DMS 273 treated with DMSO at 0.1 percent for 48 hours (cell line): Measurements from ENCODE around the gene MSLN.

Experiments
- DNase-seq: peaks from one replicate; lab custom pipeline; 2025; lab: John Stamatoyannopoulos, UW

The MSLN gene

DNA sequence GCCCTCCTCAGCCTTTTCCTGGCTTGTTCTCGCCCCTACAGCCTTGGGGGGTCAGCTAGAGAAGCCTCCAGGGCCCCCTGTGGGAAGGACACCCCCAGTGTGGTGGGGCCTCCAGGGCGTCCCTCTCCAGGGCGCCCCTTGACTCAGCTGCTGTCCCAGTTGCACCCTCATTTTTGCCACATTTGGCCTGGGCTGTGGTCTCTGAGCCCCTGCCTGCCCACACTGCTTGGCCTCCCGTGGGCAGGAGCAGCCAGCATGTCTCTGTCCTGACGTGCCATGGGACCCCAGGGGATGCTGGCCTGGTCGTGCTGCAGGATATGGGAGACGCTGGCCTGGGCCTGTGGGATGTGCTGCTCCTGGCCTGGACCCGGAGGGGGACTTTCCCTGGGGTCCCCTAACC lies 32.9 kb downstream of the MSLN start:
- no peak for DNase-seq

DNA sequence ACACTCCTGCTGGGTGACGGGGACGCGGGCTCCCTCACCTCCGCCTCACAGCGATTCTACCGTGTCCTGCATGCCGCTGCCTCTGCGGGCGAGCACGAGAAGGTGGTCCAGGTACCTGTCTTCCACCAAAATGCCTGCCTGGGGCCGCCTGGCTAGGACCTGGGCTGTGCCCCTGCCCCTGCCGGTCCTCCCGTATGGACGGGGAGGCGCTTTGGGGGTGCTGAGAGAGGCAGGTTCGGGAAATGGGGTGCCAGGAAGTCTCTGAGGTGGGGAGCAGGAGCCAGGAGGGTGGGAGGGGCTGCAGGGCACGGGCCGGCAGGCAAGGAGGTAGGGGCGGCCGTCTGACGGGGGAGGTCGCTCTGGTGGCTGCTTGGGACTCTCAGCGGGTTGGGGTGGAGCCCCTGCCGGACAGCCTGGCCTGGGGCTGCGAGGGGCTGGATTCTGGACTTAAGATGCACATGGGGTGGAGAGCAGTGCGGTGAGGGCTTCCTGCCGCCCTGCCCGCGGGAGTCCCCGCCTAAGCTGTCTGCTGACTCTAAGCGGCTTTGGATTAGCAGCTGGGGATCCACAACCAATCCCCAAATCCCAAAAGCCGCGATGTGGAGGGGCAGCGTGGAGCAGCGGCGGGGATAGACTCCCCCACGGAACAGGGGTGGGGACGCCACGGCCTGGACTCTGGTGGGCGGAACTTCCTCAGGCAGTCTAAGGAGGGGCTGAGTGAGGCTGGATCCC lies 33.7 kb downstream of the MSLN start:
- no peak for DNase-seq

DNA sequence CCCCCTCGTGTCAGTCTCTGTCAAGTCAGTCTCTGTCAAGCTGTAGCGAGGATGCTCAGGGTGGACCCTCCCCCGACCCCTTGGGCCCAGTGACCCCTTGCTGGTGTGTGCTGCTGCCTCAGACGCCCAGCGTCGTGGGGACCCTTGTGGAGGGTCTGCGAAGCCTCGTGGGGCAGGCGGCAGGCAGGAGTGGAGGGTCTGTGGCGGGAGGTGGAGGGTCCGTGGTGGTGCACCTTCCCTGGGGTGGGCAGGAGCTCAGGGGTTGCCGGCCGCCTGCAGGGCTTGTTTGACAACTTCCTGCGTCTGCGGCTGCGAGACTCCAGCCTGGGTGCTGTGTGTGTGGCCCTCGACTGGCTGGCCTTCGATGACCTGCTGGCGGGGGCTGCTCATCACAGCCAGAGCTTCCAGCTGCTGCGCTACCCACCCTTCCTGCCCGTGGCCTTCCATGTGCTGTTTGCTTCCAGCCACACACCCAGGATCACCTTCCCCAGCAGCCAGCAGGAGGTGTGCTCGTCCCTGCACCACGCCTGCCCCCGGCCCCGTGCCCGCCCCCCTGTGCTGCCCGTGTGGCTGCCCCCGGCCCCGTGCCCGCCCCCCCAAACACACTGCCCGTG lies 34.4 kb downstream of the MSLN start:
- no peak for DNase-seq

- DNase-seq: no peak
Measured at GRCh38 chr16:795580-796229, 35.2 kb downstream of the MSLN start.

DNA sequence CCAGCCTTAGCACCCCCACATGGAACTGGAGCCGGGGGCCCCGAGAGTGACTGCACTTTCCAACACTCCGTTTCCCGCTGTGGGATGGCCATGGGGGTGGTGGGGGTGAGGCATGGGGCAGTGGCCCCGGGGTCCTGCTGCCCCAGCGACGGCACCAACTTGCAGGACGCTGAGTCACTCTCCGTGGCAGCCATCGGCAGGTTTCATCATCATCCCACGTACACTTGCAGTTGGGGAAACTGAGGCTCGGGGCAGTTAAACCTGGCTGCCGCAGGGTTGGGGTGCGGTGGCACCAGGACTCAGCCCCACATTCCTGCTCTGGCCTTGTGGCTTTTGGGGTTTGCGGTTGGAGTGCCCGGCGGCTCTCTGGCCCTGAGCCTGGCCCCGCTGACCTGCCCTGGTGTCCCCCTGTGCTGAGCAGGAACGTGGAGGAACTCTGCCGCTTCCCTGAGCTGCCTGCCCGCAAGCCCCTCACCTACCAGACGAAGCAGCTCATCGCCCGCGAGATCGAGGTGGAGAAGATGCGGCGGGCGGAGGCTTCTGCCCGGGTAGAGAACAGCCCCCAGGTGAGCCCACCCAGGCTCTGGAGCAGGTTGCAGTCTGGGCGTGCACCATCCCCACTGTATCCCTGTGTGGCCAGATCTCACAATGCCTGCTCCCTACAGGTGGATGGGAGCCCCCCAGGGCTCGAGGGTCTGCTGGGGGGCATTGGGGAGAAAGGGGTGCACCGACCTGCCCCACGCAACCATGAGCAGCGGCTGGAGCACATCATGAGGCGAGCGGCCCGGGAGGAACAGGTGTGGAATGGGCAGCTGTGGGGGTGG lies 36.0 kb downstream of the MSLN start:
- no peak for DNase-seq

GRCh38 chr16:797120-797420 lies 36.5 kb downstream of the MSLN start:
- DNase-seq: no peak

- no peak for DNase-seq
Measured at GRCh38 chr16:797686-798085, 37.2 kb downstream of the MSLN start.

- DNase-seq: no peak
Measured at GRCh38 chr16:798666-799065, 38.1 kb downstream of the MSLN start.

DNA sequence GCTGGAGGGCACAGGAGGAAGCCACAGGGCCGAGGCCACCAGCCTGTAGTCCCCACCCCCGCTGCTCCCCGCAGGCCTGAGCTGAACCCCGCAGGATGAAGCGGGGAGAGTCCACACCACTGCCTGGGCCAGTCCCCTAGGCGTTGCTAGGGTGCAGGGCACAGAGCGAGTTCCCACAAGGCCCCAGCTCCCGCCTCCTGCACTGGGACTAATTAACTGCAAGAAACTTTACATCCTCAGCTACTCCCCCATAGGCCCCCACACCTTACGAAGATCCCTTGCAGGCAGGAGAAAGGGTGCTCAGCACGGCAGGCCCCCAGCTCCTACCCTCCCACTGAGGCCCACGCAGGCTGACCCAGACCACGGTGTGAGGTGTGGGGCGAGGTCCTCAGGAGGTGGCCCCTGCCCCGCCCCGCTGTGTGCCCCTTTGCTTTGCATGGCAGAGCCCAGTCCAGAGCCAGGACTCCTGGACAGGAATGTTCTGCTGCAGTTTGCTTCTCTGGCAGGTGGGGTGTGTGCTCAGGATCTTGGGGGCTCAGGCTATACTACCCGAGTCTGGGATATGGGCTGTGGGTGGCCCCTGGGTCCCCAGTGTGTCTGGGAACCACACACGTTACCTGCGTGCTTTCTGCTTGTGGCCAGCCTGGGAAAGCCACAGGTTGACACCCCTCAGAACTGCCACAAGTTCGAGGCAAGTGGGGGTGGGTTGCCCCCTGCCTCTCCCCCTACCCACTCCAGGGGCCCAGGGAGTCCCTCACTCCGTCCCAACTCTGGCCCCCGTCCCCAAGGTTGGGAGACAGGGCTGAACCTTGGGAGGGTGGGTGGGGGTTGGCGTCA lies 38.8 kb downstream of the MSLN start:
- no peak for DNase-seq

DNA sequence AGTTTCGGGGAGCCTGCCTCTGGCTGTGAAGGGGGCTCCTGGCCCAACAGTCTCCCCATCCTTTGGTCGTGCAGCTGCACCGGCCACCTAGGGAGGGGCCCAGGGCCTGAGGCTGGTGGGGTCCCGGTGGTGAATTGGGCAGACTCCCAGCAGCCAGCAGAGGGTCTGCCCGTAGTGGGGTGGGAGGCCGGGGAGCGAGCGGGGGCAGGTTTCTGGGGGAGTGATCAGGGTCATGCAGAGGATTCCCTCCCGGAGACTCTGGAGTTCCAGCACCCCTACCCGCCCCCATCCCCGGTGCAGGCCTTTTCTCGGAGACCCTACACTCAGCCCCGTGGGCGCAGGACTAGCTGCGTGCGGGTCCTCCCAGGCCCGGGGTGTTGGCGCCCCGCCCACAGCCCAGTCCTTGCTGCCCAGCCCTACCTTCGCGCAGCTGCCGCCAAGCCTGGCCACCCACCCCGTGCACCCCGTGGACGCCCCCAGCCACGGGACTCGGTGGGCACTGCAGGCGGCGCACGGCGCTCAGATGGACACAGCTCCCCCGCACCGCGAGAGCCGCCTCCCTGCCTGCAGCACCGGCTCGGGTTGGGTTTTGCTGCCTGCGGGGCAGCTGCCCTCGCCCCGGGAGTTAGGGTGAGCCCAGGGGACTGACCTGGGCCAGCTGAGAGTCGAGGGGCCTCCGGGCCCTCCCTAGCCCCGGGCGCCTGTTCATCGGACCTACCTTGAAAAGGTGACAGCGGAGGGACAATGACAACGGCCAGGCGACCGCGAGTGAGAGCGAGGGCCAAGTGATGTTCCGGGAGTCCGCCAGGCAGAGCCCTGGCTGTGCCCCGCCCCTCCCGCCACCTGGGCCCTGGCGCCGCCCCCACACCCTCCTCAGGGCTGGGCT lies 39.7 kb downstream of the MSLN start, which contains the start of gene GNG13:
Gene GNG13, minus strand, starts transcription at position 787 of the 886 bp plus-strand sequence. CDS start 1,657 bp downstream, outside the sequence.
- no peak for DNase-seq

GRCh38 chr16:800834-801511 lies 40.4 kb downstream of the MSLN start:
- no peak for DNase-seq

DNA sequence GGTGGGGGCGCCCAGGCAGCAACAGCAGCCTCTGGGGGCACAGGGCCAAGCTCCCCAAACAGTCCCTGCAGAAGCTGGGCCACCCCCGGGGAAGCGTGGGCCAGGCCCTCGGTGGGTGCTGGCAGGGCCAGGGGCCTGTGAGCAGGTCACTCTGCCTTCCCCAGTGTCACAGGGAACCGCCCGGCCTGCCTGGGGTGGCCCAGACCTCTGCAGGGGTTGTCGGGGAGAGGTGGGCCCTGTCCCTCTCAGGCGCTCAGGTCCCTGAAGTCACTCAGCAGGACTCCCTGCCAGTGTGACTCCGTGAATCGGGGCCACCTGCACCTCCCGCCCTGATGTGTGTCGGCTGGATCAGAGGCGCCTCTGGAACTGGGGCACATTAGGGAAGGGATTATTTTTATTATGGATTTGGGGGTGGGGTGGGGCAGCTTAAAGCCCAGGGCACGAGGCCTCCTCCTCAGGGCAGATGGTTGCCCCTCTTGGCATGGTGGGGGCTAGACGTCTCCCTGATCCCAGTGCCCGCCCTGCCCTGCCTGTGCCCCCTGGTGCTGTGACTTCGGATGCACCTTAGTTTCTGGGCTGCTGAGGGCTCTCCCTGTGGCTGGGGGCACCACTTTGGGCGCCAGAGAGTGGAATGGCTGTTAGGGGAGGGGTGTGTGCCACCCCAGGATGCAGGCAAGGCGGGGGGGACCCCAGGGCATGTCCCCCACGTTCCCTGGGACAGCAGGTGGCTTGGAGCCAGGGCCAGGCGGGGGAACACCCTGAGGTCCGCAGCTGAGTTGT lies 41.2 kb downstream of the MSLN start:
- no peak for DNase-seq

GRCh38 chr16:802461-802860 lies 41.9 kb downstream of the MSLN start:
- no peak for DNase-seq

DNA sequence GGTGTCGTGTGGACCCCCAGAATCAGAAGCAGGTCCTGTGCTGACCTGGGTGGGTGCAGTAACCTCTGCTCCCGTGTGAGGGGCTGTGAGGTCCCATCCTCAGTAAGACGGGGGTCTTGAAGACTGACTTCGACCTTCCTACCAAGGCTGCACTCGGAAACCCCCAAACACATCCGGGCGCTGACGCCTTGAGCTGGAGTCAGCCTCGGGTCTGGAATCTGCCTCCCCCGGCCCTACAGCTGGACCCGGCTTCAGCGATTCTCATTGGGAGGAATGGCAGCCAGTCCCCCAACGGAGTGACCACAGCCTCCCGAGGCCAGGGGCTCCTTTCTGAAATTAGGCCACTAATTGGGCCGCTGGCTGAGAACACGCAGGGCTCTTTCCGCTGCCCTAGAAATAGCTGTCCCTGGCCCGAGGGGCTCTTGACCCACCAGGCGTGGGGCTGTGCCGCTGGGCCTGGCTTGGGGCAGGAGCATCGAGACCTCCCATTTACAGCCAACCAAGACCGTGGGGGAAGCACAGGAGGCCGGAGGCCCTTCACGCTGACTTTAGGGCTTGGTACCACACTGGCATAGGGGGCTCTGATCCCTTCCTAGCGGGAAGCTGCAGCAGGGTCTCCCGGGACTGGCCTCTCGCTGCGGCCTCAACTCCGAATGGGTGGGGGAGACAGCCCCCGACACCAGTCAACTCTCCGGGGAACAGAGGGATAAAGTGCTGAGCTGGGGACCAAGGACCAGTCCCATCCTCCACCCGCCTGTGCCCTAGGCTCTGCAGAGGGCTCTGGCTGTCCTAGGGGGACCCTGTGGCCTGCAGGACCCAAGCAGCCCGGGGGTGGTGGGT lies 42.6 kb downstream of the MSLN start:
- no peak for DNase-seq

DNA sequence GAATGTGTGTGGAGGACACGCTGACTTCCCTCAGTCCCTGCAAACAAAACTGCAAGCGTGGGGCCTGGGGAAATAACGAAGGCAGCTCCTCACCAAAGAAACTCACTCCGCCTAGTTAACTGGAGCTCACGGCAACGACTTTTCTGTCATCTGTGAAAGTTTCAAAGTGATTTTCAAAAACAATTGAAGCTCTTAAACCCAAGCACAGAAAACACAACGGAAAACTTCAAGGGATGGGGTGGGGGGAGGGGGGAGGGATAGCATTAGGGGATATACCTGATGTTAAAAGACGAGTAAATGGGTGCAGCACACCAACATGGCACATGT lies 43.2 kb downstream of the MSLN start:
- DNase-seq: no peak

- no peak for DNase-seq
Measured at GRCh38 chr16:804193-805048, 43.9 kb downstream of the MSLN start.

- no peak for DNase-seq
Measured at GRCh38 chr16:805474-805873, 44.9 kb downstream of the MSLN start.
